NCI-H1092 treated with DMSO at 0.1 percent for 48 hours (cell line): ENCODE measurements around the gene HEPN1.

ENCODE experiments used
- DNase-seq: peaks from one replicate; lab custom pipeline; 2025; lab: John Stamatoyannopoulos, UW

The HEPN1 gene

GRCh38 chr11:124884869-124885479 is 34.1 kb upstream of the HEPN1 start:
- no peak for DNase-seq

GRCh38 chr11:124886476-124886875 is 32.6 kb upstream of the HEPN1 start:
- no peak for DNase-seq

- DNase-seq, result no peak
Observed at GRCh38 chr11:124886978-124887666, 31.9 kb upstream of the HEPN1 start.

DNA sequence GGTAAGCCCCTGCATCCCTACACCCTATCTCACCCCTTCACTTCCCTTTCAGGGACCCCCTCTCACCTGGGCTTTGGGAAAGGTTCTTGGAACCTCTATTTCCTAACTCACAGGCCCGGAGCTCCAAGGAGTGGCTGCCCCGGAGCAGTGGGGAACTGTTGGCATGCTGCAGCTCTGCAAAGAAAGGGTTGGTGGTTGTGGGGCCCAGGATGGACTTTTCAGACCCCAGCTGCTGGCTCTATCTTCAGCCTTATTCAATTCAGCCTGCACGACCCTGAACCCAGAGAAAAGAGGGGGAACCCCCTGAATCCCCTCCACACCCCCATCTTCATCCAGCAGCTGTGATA is 31.4 kb upstream of the HEPN1 start:
- DNase-seq, result no peak

- no peak for DNase-seq
Observed at GRCh38 chr11:124889191-124890091, 29.6 kb upstream of the HEPN1 start.

GRCh38 chr11:124890151-124890550 is 28.9 kb upstream of the HEPN1 start:
- no peak for DNase-seq

GRCh38 chr11:124890683-124891372 is 28.2 kb upstream of the HEPN1 start:
- no peak for DNase-seq

DNA sequence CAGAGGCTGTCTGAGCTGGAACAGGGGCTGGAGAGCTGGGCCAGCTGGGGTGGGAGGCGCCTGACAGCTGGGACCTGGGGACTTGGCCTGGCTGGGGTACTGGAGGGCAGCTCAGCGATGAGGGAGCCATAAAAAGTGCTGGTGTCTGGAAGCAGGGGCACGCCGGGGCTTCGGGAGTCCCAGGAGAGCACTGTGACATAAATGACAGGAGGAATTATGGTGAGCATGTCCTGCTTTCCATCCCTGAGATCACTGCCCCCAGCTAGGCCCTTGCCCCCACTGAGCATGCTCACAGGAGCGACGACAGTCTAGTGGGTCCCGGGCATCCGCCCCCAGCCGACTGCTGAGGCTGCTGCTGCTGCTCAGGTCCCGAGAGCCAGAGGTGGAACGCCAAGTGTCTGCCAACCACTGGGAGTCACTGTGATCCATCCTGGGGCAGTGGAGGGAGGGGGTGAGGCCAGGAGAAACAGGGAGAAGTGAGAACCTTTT is 27.6 kb upstream of the HEPN1 start:
- no peak for DNase-seq

GRCh38 chr11:124892146-124892545 is 26.9 kb upstream of the HEPN1 start:
- no peak for DNase-seq

GRCh38 chr11:124892750-124893454 is 26.1 kb upstream of the HEPN1 start:
- DNase-seq, result no peak

- DNase-seq, result no peak
Observed at GRCh38 chr11:124893781-124894401, 25.2 kb upstream of the HEPN1 start.

DNA sequence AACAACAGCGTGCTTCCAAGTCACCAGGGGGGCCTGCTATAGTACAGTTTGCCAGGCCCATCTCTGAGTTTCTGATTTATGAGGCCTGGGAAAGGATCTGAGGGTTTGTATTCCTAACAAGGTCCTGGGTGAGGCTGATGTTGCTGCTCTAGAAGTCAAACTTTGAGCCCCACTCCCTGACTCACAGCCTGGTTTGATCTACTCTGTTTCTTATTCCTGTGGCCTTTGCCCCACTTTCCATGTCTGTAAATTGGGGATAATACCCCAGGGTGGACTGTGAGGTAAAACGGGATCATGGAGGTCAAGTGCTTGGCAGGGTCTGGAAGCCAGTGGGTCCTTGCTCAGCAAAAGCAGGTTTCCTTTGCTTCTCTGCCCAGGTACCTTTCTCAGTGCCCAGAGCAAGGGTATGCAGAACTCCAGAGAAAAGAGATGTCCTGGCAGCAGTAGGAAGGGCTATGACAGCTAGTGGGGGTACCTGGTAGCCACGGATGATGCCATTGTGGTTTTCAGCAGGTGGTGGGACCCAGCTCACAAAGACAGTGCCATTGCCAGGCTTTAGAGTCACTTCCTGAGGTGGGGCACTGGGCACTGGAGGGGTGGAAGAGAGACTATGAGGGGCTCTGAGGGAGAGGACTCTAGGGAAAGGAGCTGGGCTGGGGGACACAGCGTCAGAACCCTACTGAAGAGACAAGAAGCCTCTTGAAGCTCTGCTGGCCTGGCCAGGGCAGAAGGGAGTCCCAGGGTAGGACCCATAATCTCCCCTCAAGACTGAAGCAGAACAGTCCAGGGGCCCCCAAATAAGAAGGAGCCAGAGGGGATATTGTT is 24.2 kb upstream of the HEPN1 start:
- DNase-seq, result no peak

GRCh38 chr11:124895471-124895971 is 23.5 kb upstream of the HEPN1 start:
- DNase-seq, result no peak

DNA sequence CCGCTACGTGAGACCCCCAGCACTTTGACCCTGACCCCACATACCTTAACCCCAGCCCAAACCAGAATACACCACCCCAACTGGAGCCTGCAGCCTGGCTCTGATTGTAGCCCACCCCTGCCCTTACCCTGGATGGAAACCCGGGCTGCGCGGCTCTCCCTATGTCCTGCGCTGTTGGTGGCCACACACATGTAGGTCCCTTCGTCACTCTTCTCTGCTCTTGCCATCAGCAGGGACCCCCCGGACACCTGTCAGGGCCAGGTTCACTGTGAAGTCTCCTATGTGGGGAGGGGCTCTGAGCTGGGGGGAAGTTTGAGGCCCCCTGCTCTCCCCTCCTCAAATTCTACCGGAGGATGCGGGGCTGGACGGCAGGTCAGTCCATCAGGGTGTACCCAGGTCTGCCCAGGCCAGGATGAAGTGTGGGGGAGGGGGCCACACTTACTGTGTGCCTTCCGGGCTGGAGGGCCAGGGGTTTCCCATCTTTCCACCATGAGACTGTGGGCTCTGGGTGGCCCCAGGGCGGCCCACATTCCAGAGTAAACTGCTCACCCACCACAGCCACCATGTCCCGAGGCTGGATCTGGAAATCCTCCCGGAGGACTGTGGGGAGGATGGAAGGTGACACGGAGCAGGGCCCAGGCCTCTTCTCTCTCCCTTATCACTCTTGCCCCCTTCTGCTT is 22.8 kb upstream of the HEPN1 start:
- no peak for DNase-seq

- DNase-seq, result no peak
Observed at GRCh38 chr11:124896821-124897391, 22.1 kb upstream of the HEPN1 start.

GRCh38 chr11:124897674-124898262 is 21.3 kb upstream of the HEPN1 start, which contains the start of gene ROBO4:
ROBO4 (minus strand) TSS chr11:124897865; CDS start chr11:124897795, 70 bp downstream.
- no peak for DNase-seq

DNA sequence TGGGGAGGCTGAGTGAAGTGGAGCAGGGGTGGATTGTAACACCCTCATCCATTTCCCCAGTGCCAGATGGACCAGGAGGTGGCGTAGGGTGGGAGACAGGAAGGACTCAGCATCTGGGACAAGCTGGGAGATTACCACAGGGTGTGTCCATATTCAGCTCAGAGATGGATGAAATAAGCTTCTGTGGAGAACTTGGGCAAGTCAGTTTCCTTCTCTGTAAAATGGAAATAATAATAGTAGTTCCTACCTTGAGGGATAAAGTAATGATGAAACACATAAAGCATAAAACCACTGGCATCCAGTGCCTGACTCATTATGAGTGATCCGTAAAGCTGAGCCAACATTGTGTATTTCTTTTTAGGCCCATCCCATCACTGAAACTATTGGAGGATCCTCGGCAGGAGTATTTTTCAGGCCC is 20.8 kb upstream of the HEPN1 start:
- DNase-seq, result no peak

DNA sequence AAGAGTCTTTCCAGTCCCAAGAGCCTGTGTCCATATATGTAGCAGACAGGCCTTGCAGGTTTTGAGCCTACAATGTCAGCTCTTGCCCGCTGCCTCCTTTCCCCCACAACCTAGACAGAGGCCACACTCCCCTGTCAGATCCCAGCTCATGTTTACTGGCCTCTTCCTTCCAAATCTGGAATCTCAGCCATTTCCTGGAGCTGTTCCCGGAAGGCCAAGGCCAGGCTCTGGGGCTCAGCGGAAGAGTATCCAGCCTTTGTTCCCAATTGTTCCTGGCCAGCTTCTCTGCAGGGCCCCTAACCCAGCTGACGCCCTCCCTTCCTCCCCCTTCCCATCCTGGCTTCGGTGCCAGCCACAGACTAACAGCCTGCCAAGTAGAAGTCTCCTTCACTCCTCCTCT is 20.3 kb upstream of the HEPN1 start:
- no peak for DNase-seq
